WTC11 (cell line): Measurements from ENCODE around the gene DERA.

Experiments
- TF ChIP-seq, protein P1 (sequence below): sonication (generic); formaldehyde crosslinking; IDR thresholded peaks from 2 replicates; pipeline ENCODE4 v1.8.0; 2022; ENCODE audit warnings: mild to moderate bottlenecking, missing genetic modification reagents
- TF ChIP-seq, protein P2 (sequence below): fragments of 250-450 bp; sonication (Bioruptor Pico); IDR thresholded peaks from 2 replicates; pipeline ENCODE4 v1.9.0; 2021; ENCODE audit warnings: mild to moderate bottlenecking, borderline replicate concordance
- TF ChIP-seq, protein P3 (sequence below): fragments of 200-600 bp; IDR thresholded peaks from 2 replicates; pipeline ENCODE4 v1.8.0; 2022; ENCODE audit warnings: antibody characterized with exemption
- TF ChIP-seq, protein P4 (sequence below): sonication (generic); formaldehyde crosslinking; conservative IDR thresholded peaks from 2 replicates; pipeline ENCODE4 v1.8.1; 2022; ENCODE audit warnings: mild to moderate bottlenecking, missing genetic modification reagents

DNA sequence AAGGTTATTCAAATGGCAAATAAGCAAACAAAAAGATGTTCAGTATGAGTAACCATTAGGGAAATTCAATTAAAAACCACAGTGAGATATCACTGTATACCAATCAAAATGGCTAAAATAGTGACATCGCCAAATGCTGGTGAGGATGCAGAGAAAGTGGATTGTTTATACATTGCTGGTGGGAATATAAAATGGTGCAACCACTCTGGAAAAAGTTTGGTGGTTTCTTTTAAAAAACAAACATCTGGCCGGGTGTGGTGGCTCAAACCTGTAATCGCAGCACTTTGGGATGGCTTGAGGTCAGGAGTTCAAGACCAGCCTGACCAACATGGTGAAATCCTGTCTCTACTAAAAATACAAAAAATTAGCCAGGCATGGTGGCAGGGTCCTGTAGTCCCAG, 42.9 kb upstream of the DERA start:
- TF ChIP-seq, protein P1, sequence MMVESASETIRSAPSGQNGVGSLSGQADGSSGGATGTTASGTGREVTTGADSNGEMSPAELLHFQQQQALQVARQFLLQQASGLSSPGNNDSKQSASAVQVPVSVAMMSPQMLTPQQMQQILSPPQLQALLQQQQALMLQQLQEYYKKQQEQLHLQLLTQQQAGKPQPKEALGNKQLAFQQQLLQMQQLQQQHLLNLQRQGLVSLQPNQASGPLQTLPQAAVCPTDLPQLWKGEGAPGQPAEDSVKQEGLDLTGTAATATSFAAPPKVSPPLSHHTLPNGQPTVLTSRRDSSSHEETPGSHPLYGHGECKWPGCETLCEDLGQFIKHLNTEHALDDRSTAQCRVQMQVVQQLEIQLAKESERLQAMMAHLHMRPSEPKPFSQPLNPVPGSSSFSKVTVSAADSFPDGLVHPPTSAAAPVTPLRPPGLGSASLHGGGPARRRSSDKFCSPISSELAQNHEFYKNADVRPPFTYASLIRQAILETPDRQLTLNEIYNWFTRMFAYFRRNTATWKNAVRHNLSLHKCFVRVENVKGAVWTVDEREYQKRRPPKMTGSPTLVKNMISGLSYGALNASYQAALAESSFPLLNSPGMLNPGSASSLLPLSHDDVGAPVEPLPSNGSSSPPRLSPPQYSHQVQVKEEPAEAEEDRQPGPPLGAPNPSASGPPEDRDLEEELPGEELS = no peak
- TF ChIP-seq, protein P2, sequence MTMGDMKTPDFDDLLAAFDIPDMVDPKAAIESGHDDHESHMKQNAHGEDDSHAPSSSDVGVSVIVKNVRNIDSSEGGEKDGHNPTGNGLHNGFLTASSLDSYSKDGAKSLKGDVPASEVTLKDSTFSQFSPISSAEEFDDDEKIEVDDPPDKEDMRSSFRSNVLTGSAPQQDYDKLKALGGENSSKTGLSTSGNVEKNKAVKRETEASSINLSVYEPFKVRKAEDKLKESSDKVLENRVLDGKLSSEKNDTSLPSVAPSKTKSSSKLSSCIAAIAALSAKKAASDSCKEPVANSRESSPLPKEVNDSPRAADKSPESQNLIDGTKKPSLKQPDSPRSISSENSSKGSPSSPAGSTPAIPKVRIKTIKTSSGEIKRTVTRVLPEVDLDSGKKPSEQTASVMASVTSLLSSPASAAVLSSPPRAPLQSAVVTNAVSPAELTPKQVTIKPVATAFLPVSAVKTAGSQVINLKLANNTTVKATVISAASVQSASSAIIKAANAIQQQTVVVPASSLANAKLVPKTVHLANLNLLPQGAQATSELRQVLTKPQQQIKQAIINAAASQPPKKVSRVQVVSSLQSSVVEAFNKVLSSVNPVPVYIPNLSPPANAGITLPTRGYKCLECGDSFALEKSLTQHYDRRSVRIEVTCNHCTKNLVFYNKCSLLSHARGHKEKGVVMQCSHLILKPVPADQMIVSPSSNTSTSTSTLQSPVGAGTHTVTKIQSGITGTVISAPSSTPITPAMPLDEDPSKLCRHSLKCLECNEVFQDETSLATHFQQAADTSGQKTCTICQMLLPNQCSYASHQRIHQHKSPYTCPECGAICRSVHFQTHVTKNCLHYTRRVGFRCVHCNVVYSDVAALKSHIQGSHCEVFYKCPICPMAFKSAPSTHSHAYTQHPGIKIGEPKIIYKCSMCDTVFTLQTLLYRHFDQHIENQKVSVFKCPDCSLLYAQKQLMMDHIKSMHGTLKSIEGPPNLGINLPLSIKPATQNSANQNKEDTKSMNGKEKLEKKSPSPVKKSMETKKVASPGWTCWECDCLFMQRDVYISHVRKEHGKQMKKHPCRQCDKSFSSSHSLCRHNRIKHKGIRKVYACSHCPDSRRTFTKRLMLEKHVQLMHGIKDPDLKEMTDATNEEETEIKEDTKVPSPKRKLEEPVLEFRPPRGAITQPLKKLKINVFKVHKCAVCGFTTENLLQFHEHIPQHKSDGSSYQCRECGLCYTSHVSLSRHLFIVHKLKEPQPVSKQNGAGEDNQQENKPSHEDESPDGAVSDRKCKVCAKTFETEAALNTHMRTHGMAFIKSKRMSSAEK = no peak
- TF ChIP-seq, protein P3, sequence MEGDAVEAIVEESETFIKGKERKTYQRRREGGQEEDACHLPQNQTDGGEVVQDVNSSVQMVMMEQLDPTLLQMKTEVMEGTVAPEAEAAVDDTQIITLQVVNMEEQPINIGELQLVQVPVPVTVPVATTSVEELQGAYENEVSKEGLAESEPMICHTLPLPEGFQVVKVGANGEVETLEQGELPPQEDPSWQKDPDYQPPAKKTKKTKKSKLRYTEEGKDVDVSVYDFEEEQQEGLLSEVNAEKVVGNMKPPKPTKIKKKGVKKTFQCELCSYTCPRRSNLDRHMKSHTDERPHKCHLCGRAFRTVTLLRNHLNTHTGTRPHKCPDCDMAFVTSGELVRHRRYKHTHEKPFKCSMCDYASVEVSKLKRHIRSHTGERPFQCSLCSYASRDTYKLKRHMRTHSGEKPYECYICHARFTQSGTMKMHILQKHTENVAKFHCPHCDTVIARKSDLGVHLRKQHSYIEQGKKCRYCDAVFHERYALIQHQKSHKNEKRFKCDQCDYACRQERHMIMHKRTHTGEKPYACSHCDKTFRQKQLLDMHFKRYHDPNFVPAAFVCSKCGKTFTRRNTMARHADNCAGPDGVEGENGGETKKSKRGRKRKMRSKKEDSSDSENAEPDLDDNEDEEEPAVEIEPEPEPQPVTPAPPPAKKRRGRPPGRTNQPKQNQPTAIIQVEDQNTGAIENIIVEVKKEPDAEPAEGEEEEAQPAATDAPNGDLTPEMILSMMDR = no peak
- TF ChIP-seq, protein P4, sequence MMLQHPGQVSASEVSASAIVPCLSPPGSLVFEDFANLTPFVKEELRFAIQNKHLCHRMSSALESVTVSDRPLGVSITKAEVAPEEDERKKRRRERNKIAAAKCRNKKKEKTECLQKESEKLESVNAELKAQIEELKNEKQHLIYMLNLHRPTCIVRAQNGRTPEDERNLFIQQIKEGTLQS = no peak
